GM21717 (cell line): ENCODE data around the gene AAMP.

Source experiments
- ATAC-seq: cut with Tn5 transposase; IDR thresholded peaks from one replicate; pipeline ENCODE4 v1.9.1; 2021; ENCODE audit warnings: mild to moderate bottlenecking, moderate library complexity; ENCODE audit not compliant: unreplicated experiment

The AAMP gene

DNA sequence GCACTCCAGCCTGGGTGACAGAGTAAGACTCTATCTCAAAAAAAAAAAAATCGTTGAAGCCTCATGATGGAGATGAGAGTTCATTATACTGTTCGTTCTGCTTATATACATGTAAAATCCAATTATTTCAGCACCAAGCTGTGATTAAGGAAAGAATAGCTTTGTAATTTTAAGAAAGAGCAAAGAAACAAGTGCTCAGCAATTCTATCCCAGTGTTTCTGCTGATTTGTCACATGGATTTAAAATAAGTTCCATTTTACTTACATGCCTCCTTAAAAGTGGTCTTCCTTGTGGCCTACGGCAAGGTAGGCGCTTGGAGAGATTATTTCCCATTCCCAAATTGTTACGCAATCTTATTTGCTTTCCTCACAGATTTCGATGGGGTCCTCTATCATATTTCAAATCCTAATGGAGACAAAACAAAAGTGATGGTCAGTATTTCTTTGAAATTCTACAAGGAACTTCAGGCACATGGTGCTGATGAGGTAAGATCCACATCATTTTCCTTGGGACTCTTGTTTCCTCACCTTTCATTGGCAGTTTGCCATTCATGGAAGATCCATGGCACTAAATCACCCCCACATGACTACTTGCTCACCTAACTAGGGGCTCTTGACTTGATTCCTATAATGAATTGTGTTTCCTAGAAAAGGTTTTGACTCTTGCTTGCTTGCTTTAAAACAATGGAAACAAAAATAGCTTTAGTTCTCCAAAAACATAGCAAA lies 41.4 kb downstream of the AAMP start:
- no peak for ATAC-seq

GRCh38 chr2:218226903-218227302 lies 43.0 kb downstream of the AAMP start:
- ATAC-seq = no peak

DNA sequence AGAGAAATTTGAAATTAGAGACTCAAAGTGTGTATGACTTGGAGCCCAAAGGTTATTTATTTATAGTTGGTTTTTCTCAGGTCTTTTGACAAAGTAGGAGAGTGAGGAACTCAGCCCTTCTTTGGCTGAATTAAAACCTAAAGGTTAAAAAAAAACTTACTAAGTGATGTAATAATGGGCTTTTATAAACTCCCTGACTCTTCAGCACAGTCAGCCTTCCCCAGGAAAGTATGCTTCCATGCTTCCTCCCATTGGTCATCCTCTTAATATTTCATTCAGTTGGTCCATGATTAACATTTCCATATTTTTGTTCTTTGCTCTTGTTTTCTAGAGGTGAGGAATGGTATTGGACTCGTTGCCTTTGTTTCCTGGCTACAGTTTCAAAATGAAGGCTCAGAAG lies 45.8 kb downstream of the AAMP start:
- ATAC-seq = no peak

DNA sequence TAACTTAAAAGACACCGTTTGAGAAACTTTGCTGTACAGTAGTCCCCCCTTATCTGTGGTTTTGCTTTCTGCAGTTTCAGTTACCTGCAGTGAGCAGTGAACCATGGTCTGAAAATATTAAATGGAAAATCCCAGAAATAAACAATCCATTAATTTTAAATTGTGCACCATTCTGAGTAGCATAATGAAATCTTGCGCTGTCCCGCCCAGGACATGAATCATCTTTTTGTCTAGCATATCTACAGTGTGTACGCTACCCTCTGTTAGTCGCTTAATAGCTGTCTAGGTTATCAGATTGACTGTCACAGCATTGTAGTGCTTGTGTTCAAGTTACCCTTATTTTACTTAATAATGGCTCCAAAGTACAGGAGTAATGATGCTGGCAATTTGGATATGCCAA lies 46.9 kb downstream of the AAMP start:
- ATAC-seq = no peak

- ATAC-seq = no peak
Observed at GRCh38 chr2:218221000-218221399, 48.9 kb downstream of the AAMP start.

DNA sequence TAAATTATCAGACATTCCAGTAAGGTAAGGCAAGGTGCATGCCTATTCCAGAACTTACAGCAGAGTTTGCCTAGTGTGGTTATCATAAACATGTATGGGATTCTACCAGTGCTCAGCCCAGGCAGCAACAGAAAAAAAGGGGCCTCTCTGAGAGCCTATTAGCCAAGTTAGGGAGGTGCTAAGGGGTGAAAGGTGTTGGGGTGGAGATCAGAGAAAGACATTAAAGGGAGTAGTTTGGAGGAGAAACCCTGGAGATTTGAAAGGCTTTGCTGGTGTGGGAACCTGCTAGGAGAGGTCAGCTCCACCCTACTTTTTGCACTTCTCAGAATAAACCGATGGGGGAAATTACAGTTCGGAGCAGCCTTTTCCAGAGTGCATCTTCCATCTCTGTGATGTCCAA lies 50.0 kb downstream of the AAMP start:
- ATAC-seq = no peak

DNA sequence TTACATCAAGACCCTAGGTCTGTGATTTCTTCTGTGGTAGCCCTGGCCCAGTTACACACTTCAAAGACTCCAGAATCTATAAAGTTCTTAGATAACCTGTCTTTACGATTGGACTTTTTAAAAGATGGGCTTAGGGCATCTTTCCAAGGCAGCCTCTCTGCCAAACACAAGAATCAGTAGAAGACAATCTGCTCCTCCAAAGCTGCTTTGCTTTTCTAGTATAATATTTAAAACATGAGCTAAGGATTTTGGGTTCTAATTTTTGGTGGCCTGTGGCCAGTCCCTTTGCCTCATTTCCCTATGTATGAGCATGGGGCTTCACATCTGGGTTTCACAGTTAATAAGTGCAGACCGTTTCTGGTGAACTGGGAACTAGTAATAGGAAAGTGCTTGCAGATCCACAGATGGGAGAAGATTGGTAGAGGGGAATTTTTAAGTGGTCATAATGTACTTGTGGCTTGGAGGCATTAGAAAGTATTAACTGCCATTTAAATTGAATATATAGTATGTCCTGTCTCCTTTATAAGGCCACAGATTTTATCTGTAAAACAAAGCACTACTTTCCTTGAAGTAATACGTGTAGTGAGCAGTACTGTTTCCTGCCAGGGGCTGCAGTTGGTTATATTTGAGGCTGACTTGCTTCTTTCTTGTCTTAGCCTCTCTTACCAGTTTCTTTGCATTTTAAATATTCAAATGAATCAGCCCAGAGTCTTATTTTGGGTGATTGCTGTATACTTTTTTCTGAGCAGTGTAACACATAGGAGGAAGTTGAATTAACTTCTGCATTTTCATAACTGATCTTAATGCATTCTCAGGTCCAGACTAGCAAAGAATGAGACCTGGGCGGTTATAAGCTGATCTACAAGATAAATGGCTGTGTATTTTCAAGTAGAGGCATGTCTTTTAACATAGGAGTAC lies 51.4 kb downstream of the AAMP start:
- ATAC-seq = peak; percentile 53

DNA sequence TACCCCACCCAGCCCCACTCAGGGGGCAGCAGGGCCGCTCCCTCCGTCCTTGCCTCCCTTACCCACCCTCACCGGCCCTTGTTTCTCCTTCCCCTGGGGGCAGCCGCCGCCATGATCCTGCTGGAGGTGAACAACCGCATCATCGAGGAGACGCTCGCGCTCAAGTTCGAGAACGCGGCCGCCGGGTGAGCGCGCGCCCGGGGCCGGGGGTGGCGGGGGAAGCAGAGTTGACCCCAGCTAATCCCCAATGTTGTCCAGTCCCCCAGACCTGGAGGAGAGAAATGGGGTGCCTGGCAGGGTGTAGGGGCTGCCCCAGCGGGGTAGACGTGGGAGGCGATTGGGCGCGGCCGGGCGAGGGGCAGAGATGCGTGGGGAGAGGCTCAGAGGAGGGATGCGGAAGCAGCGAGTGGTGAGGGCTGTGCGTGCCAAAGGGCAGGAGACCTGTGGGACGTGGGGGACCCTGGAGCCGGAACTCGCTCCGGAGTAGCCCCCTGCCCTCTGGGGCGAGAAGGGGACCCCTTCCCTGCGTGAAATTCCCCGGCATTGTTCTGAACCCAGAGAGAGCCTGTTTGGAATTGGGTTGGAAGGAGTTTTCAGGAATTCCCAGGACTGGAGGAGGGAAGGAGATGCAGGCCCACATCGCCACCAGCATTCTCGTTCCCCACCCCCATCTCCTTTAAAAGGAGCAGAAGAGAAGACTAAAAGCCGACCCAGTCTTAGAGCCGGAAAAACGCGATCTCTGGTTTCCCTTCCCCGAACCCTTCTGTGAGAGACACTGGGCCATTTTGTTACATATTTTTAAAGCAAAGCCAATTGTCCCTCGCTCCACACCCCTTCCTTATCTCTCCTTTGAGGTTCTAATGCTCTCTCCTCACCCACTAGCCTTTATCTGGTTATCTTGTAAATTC lies 52.3 kb downstream of the AAMP start:
- ATAC-seq = peak; percentile 35

- peak; percentile 63 for ATAC-seq
Observed at GRCh38 chr2:218216674-218217359, 53.1 kb downstream of the AAMP start, which contains the start of gene ARPC2. ARPC2 (plus strand) TSS chr2:218217189; CDS start chr2:218217471, 282 bp downstream.

DNA sequence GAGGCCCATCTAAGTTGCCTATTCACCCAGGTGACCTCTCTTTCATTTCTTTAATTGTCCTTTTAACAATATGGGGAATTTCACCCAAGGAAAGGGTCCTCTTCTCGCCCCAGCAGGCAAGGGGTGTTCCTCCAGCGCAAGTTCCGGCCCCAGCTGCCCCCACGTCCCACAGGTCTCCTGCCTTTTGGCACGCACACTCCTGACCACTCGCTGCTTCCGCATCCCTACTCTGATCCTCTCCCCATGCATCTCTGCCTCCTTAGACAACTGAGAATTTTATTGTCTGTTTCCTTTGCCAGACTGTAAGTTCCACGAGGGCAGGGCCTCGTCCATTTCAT lies 53.6 kb downstream of the AAMP start:
- no peak for ATAC-seq
